T-cell (primary cell): Measurements from ENCODE around the gene FOXA3. TPM values are rescaled to one million over a fixed set of nuclear protein-coding genes. Genes with fewer than 3 reads are reported as not detected.

ENCODE experiments used
- ATAC-seq, 4 experiments: fragments of 200-7000 bp in 3 of 4; fragments of 150-1000 bp in 1 of 4; cut with Tn5 transposase; replicated peaks in 1 of 4; 1 replicate in 3 of 4; 2 replicates in 1 of 4; pipeline ENCODE4 v1.10.0; 2021; ENCODE audit warnings: moderate library complexity in 3 of 4, mild to moderate bottlenecking in 2 of 4, moderate number of reproducible peaks in 1 of 4
- CTCF ChIA-PET, 2 donors: fragments of 300-600 bp; sonication (Branson Sonifier 250); formaldehyde crosslinking; loops; one replicate each; lab custom pipeline; 2022; ENCODE audit warnings: antibody characterized with exemption in 2 of 2; lab: Charles Lee
- POLR2A ChIA-PET, 2 donors: fragments of 300-600 bp; sonication (Branson Sonifier 250); formaldehyde crosslinking; loops; one replicate each; lab custom pipeline; 2022; ENCODE audit warnings: antibody characterized with exemption in 2 of 2; lab: Charles Lee
- DNase-seq, 35 experiments: peaks; one replicate each; pipeline versions ENCODE4 v3.0.0 to v3.0.0-alpha.2; 2013 to 2023
- H3K27ac ChIP-seq: one replicate; pipeline ENCODE4 v1.5.1; 2013; ENCODE audit warnings: low read length
- H3K27me3 ChIP-seq, 2 experiments: replicated peaks in 1 of 2; 1 replicate in 1 of 2; 2 replicates in 1 of 2; pipeline versions ENCODE4 v1.6.1 to v1.7.0; 2013; ENCODE audit warnings: low read length in 1 of 2, mixed read lengths in 1 of 2; ENCODE audit not compliant: control insufficient read depth in 2 of 2, insufficient read depth in 2 of 2; ENCODE audit errors: extremely low read depth in 1 of 2
- H3K36me3 ChIP-seq, 2 donors: 1 replicate in 1 of 2; 2 replicates in 1 of 2; pipeline versions ENCODE4 v1.6.1 to v1.7.0; 2013; ENCODE audit warnings: low read length in 1 of 2; ENCODE audit not compliant: control insufficient read depth in 2 of 2, insufficient read depth in 1 of 2; ENCODE audit errors: extremely low read depth in 1 of 2
- H3K4me1 ChIP-seq, 2 experiments: 1 replicate in 1 of 2; 2 replicates in 1 of 2; pipeline versions ENCODE4 v1.6.1 to v1.7.0; 2013; ENCODE audit warnings: low read length in 2 of 2, mixed read lengths in 1 of 2; ENCODE audit not compliant: insufficient read depth in 2 of 2, control insufficient read depth in 1 of 2; ENCODE audit errors: extremely low read depth in 1 of 2
- H3K4me3 ChIP-seq, 2 donors: 1 replicate in 1 of 2; 2 replicates in 1 of 2; pipeline versions ENCODE4 v1.5.1 to v1.7.0; 2013; ENCODE audit warnings: mild to moderate bottlenecking in 2 of 2, low read length in 1 of 2, moderate library complexity in 1 of 2; ENCODE audit not compliant: control insufficient read depth in 1 of 2; ENCODE audit errors: extremely low read depth in 1 of 2
- H3K9me3 ChIP-seq: 2 replicates; pipeline ENCODE4 v1.7.0; 2013
- H3K27ac Mint-ChIP-seq, 2 donors: one replicate each; pipeline ENCODE4 v1.8.0; 2020 to 2021; ENCODE audit warnings: mild to moderate bottlenecking in 2 of 2, mixed read lengths in 2 of 2
- H3K27me3 Mint-ChIP-seq, 2 donors: one replicate each; pipeline ENCODE4 v1.8.0; 2021 to 2022; ENCODE audit warnings: mixed read lengths in 2 of 2
- H3K36me3 Mint-ChIP-seq: one replicate; pipeline ENCODE4 v1.8.0; 2021; ENCODE audit warnings: mixed read lengths
- H3K4me1 Mint-ChIP-seq, 3 donors: one replicate each; pipeline ENCODE4 v1.8.0; 2020 to 2022; ENCODE audit warnings: mixed read lengths in 3 of 3, mild to moderate bottlenecking in 1 of 3
- H3K4me3 Mint-ChIP-seq, 3 donors: one replicate each; pipeline ENCODE4 v1.8.0; 2020 to 2022; ENCODE audit warnings: mild to moderate bottlenecking in 3 of 3, mixed read lengths in 3 of 3, moderate library complexity in 3 of 3
- H3K9me3 Mint-ChIP-seq, 3 donors: one replicate each; pipeline ENCODE4 v1.8.0; 2020 to 2022; ENCODE audit warnings: mixed read lengths in 3 of 3
- WGBS: methylation state at CpG from one replicate; pipeline ENCODE4 v1.1.5; 2013; ENCODE audit warnings: missing lambda C conversion rate; ENCODE audit not compliant: insufficient coverage; 5-methylcytosine and 5-hydroxymethylcytosine counted together
- total RNA-seq, 35 experiments: library from RNA in 6 of 35; stranded (reverse) in 6 of 35; fragments of 120-200 nt in 1 of 35; gene quantifications; one replicate each; pipeline versions ENCODE4 v1.2.1 to v1.2.4 and lab custom pipeline; 2013 to 2026

The FOXA3 gene
- total RNA-seq, 5 donors from 2014 or later (not counting 1 experiment from before 2014, with no cell fraction given): 0.16 TPM; not detected in 4

- Histone ChIP-seq H3K4me1 (no peaks in the 10 kb centered on the region), H3K27me3 (peaks cover 7 to 41% of the 10 kb centered on the region in 2 experiments), H3K27ac (no peak overlapping the region), H3K9me3 (no peaks in the 10 kb centered on the region), H3K4me3 (no peak overlapping the region), H3K36me3 (no peaks in the 10 kb centered on the region)
- H3K27me3 Mint-ChIP-seq: peaks cover 9 to 22% of the 10 kb centered on the region in 2 donors
- no peak overlapping the region for H3K4me3 Mint-ChIP-seq
- ChIA-PET CTCF (interaction anchor here (0.5 to 0.9 kb wide), 4 partner anchors 17 to 921 kb away, joined by 3 to 4 read pairs (median 3); no protein-coding TSS in a partner anchor), POLR2A (interaction anchor here in 1 of 2 donors (0.7 kb wide), 1 partner anchor 10 kb away, joined by 6 read pairs; no protein-coding TSS in a partner anchor)
- no peaks in the 10 kb centered on the region for H3K36me3 Mint-ChIP-seq
- H3K9me3 Mint-ChIP-seq: no peaks in the 10 kb centered on the region
- H3K4me1 Mint-ChIP-seq: no peaks in the 10 kb centered on the region
- WGBS: 60% methylated on average over 3 of the region's 7 CpGs
- ATAC-seq (no peak), DNase-seq (no peak)
- H3K27ac Mint-ChIP-seq: no peak overlapping the region
Measured at GRCh38 chr19:45919678-45920077, 55.6 kb downstream of the FOXA3 start.

GRCh38 chr19:45920458-45920857, 56.3 kb downstream of the FOXA3 start:
- no peaks in the 10 kb centered on the region for H3K36me3 ChIP-seq
- ATAC-seq: no peak
- Mint-ChIP-seq H3K9me3 (no peaks in the 10 kb centered on the region), H3K4me1 (no peaks in the 10 kb centered on the region), H3K27me3 (peaks cover 6 to 19% of the 10 kb centered on the region in 2 donors), H3K27ac (no peak overlapping the region), H3K4me3 (no peak overlapping the region), H3K36me3 (no peaks in the 10 kb centered on the region)
- H3K27ac ChIP-seq: no peak overlapping the region
- H3K4me1 ChIP-seq: no peaks in the 10 kb centered on the region
- ChIA-PET CTCF (interaction anchor here (0.6 to 0.9 kb wide), 2 partner anchors 17 to 30 kb away, joined by 3 read pairs; no protein-coding TSS in a partner anchor), POLR2A (interaction anchor here in 1 of 2 donors (0.7 kb wide), 1 partner anchor 10 kb away, joined by 6 read pairs; no protein-coding TSS in a partner anchor)
- peaks cover 5 to 35% of the 10 kb centered on the region in 2 experiments for H3K27me3 ChIP-seq
- H3K4me3 ChIP-seq: no peak overlapping the region
- no peaks in the 10 kb centered on the region for H3K9me3 ChIP-seq
- 92% methylated on average over 2 of the region's 8 CpGs for WGBS
- no peak for DNase-seq

DNA sequence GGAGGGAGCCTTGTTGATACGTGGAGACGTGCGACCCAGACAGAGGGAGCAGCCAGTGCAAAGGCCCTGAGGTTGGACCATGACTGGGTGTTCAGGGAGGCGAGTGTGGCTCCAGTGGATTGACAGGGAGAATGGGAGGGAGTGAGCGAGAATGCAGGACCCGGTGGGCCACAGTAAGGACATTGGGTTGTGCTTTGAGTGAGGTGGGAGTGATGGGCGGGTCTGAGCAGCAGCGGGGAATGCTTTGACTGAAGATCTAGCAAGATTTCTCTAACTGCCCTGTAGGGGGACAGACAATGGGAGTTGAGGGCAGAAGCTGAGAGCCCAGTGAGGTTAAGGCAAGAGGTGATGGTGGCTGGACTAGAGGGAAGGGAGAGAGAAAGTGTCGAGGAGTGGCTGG, 58.2 kb downstream of the FOXA3 start:
- H3K4me3 ChIP-seq: no peak overlapping the region
- ATAC-seq (no peak), DNase-seq (no peak)
- whole genome bisulfite sequencing: 71% methylated on average over 8 of the region's 9 CpGs
- no peak overlapping the region for H3K27ac ChIP-seq
- H3K36me3 Mint-ChIP-seq: no peaks in the 10 kb centered on the region
- H3K36me3 ChIP-seq: no peaks in the 10 kb centered on the region
- no peak overlapping the region for H3K4me3 Mint-ChIP-seq
- H3K9me3 ChIP-seq: no peaks in the 10 kb centered on the region
- H3K9me3 Mint-ChIP-seq: no peaks in the 10 kb centered on the region
- peaks cover 0 to under 1% of the 10 kb centered on the region in 2 experiments for H3K4me1 ChIP-seq
- POLR2A ChIA-PET: no interaction called here
- H3K27me3 ChIP-seq: peaks cover 2 to 23% of the 10 kb centered on the region in 2 experiments
- peaks cover 0 to 2% (median 1%) of the 10 kb centered on the region in 3 donors for H3K4me1 Mint-ChIP-seq
- no peak overlapping the region for H3K27ac Mint-ChIP-seq
- H3K27me3 Mint-ChIP-seq: peaks cover 6 to 16% of the 10 kb centered on the region in 2 donors
- CTCF ChIA-PET: no interaction called here

Other genes with a start within 250 kb of the FOXA3 start
- gene EML2, start 224.9 kb upstream of the FOXA3 start, total RNA-seq: 10 to 100 TPM; 63.7 to 90.5 (median 74.1) TPM
- gene GIPR, start 196.1 kb upstream of the FOXA3 start, total RNA-seq: 10 to 100 TPM in 1 of 5 donors, 1 to 10 TPM in 4; 6.9 to 10.8 (median 7.1) TPM
- gene SNRPD2, start 172.4 kb upstream of the FOXA3 start, total RNA-seq: 100 to 1,000 TPM; 375 to 450 (median 395) TPM
- gene QPCTL, start 171.7 kb upstream of the FOXA3 start, total RNA-seq: 10 to 100 TPM in 3 of 5 donors, 1 to 10 TPM in 2; 5.4 to 13.7 (median 10.3) TPM
- gene FBXO46, start 133.4 kb upstream of the FOXA3 start, total RNA-seq: 10 to 100 TPM; 27.9 to 48.3 (median 38.0) TPM
- not detected for gene MEIOSIN, start 130.9 kb upstream of the FOXA3 start, total RNA-seq
- 1 to 10 TPM in 3 of 5 donors, under 1 TPM in 2; 0.89 to 2.1 (median 1.3) TPM for gene SIX5, start 95.1 kb upstream of the FOXA3 start, total RNA-seq
- gene DMPK, start 81.8 kb upstream of the FOXA3 start, total RNA-seq: 10 to 100 TPM; 31.4 to 46.4 (median 36.9) TPM
- gene DMWD, start 71.5 kb upstream of the FOXA3 start, total RNA-seq: 10 to 100 TPM; 28.4 to 53.3 (median 44.6) TPM
- under 1 TPM; 0.20 to 0.47 (median 0.38) TPM for gene RSPH6A, start 49.0 kb upstream of the FOXA3 start, total RNA-seq
- 100 to 1,000 TPM in 1 of 5 donors, 10 to 100 TPM in 4; 89.7 to 102 (median 94.7) TPM for gene SYMPK, start 1.2 kb upstream of the FOXA3 start, total RNA-seq
- gene IRF2BP1, start 21.8 kb downstream of the FOXA3 start, total RNA-seq: 10 to 100 TPM; 22.7 to 42.3 (median 38.0) TPM
- 10 to 100 TPM in 3 of 5 donors, 1 to 10 TPM in 2; 7.3 to 17.5 (median 16.9) TPM for gene MYPOP, start 38.3 kb downstream of the FOXA3 start, total RNA-seq
- gene NANOS2, start 50.5 kb downstream of the FOXA3 start, total RNA-seq: not detected
- gene NOVA2, start 109.5 kb downstream of the FOXA3 start, total RNA-seq: under 1 TPM in 1 of 5 donors, not detected in 4; 0.03 TPM
- 10 to 100 TPM; 18.3 to 42.9 (median 39.4) TPM for gene CCDC61, start 131.1 kb downstream of the FOXA3 start, total RNA-seq
- gene PGLYRP1, start 158.7 kb downstream of the FOXA3 start, total RNA-seq: not detected
- not detected for gene IGFL4, start 176.7 kb downstream of the FOXA3 start, total RNA-seq